Type B pancreatic cell (in vitro differentiated cells): ENCODE data around the gene ABCC11. TPM values are rescaled to one million over a fixed set of nuclear protein-coding genes. Genes with fewer than 3 reads are reported as not detected.
A peak's percentile ranks its signal among the peaks of the same experiment; 100 is the strongest.
"Not testable (repeated sequence)": the region's sequence is repeated elsewhere in the genome, so short reads cannot be mapped to it uniquely, and the experiment has no call there.

Source experiments
- DNase-seq: peaks from one replicate; pipeline ENCODE4 v3.0.0; 2021; ENCODE audit warnings: mixed read lengths; ENCODE audit not compliant: unreplicated experiment; ENCODE audit errors: extremely low spot score
- H3K27ac Mint-ChIP-seq: 2 replicates; pipeline ENCODE4 v1.8.0; 2021; ENCODE audit warnings: mild to moderate bottlenecking, mixed read lengths
- H3K27me3 Mint-ChIP-seq: 2 replicates; pipeline ENCODE4 v1.8.0; 2021; ENCODE audit warnings: mixed read lengths
- H3K36me3 Mint-ChIP-seq: 2 replicates; pipeline ENCODE4 v1.8.0; 2021; ENCODE audit warnings: mixed read lengths
- H3K4me1 Mint-ChIP-seq: one replicate; pipeline ENCODE4 v1.8.0; 2021; ENCODE audit warnings: mixed read lengths; ENCODE audit not compliant: unreplicated experiment
- H3K4me3 Mint-ChIP-seq: 2 replicates; pipeline ENCODE4 v1.8.0; 2021; ENCODE audit warnings: mild to moderate bottlenecking, mixed read lengths
- H3K9me3 Mint-ChIP-seq: 2 replicates; pipeline ENCODE4 v1.8.0; 2021; ENCODE audit warnings: mixed read lengths
- CTCF ChIP-seq: fragments of 200-600 bp; sonication (generic); conservative IDR thresholded peaks from 2 replicates; pipeline ENCODE4 v1.5.0; 2021; ENCODE audit warnings: antibody characterized with exemption, mild to moderate bottlenecking
- total RNA-seq: library from RNA; stranded (reverse); gene quantifications from 2 replicates; pipeline ENCODE4 v1.2.1, GENCODE V29; 2021; ENCODE audit warnings: low replicate concordance

ABCC11 gene
- total RNA-seq, 1 donor from 2014 or later, result 0.07 TPM

GRCh38 chr16:48250520-48251278, 3.4 kb upstream of the ABCC11 start:
- TF ChIP-seq CTCF, result no peak
- DNase-seq, result no peak
- Mint-ChIP-seq H3K4me3 (no peak overlapping the region), H3K27me3 (no peaks in the 10 kb centered on the region), H3K9me3 (no peaks in the 10 kb centered on the region), H3K4me1 (peaks cover 17% of the 10 kb centered on the region), H3K36me3 (peaks cover 14% of the 10 kb centered on the region), H3K27ac (no peak overlapping the region)

DNA sequence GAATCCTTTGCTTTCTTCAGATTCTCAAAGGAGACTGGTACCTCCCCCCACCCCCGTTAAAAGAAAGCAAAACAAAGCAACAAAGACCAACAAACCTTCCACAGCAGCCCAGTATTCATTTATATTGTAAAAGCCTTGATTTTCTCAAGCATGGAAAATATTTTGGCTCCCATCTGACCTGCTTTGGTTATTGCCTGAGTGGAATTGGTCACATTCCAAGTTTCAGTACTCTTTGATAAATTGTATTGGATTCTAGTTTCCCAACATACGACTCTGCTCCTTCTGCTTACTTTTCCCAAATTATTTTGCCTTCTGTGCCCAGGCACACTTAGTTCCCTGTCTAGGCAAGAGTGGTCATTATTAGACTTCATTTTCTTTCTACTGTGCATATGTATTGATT, 1.3 kb downstream of the ABCC11 start:
- DNase-seq, result no peak
- Mint-ChIP-seq H3K27me3 (no peaks in the 10 kb centered on the region), H3K9me3 (no peaks in the 10 kb centered on the region), H3K4me3 (peak overlapping the region; percentile 96), H3K4me1 (peaks cover 21% of the 10 kb centered on the region), H3K36me3 (no peaks in the 10 kb centered on the region), H3K27ac (no peak overlapping the region)
- no peak for TF ChIP-seq CTCF

- H3K9me3 Mint-ChIP-seq, result no peaks in the 10 kb centered on the region
These were observed 2.5 kb downstream of the ABCC11 start for GRCh38 chr16:48244863-48245195.

DNA sequence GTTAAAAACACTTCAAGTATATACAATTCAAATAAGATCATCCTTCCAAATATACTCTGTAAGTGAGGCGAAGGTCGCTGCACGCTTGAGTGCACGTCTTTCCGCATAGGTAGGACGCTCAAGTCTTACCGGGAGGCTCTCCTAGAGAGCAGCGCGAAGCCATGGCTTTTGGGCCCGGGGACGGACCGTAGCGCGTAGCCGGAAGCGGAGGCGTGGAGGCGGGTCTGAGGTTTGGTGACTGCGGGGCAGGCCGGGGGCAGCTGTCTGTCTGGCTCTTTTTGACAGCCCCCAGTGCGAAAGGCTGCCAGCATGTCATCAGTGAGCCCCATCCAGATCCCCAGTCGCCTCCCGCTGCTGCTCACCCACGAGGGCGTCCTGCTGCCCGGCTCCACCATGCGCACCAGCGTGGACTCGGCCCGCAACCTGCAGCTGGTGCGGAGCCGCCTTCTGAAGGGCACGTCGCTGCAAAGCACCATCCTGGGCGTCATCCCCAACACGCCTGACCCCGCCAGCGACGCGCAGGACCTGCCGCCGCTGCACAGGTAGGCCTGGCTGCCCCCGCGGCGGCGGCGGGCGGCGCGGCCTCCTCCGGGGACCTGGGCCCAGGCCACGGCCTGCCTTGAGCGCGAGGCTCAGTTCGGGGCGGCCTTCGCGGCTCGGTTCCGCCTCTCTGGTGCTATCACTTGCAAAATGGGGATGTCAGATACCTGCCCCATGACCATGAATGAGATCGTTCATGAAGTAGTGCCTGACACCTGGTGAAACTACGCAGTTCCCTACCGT, 3.1 kb downstream of the ABCC11 start, which contains the start of gene LONP2:
Gene LONP2 (plus strand): TSS at position 221 of the 783 bp plus-strand sequence. CDS start 89 bp downstream, at position 310.
- peak within 1 kb of the TSS; percentile 96 for H3K4me3 Mint-ChIP-seq
- H3K27me3 Mint-ChIP-seq, result no peaks in the 10 kb centered on the region
- peaks cover 21% of the 10 kb centered on the region for H3K4me1 Mint-ChIP-seq
- no peaks in the 10 kb centered on the region for H3K9me3 Mint-ChIP-seq
- peak; percentile 90 for DNase-seq
- no peaks in the 10 kb centered on the region for H3K36me3 Mint-ChIP-seq
- TF ChIP-seq CTCF, result no peak
- H3K27ac Mint-ChIP-seq, result peak within 1 kb of the TSS; percentile 90

More at GRCh38 chr16:48244863-48245195, 2.5 kb downstream of the ABCC11 start:
- peak overlapping the region; percentile 90 for H3K27ac Mint-ChIP-seq
- peak overlapping the region; percentile 96 for H3K4me3 Mint-ChIP-seq
- no peaks in the 10 kb centered on the region for H3K36me3 Mint-ChIP-seq
- DNase-seq, result no peak
- H3K27me3 Mint-ChIP-seq, result no peaks in the 10 kb centered on the region
- no peak for TF ChIP-seq CTCF
- peaks cover 21% of the 10 kb centered on the region for H3K4me1 Mint-ChIP-seq

DNA sequence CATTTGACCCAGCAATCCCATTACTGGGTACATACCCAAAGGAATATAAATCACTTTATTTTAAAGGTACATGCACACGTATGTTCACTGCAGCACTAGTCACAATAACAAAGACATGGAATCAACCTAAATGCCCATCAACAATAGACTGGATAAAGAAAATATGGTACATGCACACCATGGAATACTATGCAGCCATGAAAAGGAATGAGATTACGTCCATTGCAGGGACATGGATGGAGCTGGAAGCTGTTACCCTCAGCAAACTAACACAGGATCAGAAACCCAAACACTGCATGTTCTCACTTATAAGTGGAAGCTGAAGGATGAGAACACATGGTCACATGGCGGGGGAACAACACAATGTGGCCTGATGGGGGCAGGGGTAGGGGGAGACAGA, 7.2 kb downstream of the ABCC11 start:
- not testable (repeated sequence) for H3K9me3 Mint-ChIP-seq, H3K4me3 Mint-ChIP-seq, H3K27ac Mint-ChIP-seq, H3K36me3 Mint-ChIP-seq, H3K4me1 Mint-ChIP-seq, DNase-seq, H3K27me3 Mint-ChIP-seq

GRCh38 chr16:48236286-48236685, 11.1 kb downstream of the ABCC11 start:
- no peaks in the 10 kb centered on the region for H3K36me3 Mint-ChIP-seq
- no peak overlapping the region for H3K4me3 Mint-ChIP-seq

More at GRCh38 chr16:48236286-48236685, 11.1 kb downstream of the ABCC11 start:
- Mint-ChIP-seq H3K4me1 (no peaks in the 10 kb centered on the region), H3K27ac (no peak overlapping the region), H3K9me3 (no peaks in the 10 kb centered on the region), H3K27me3 (no peaks in the 10 kb centered on the region)
- no peak for TF ChIP-seq CTCF
- DNase-seq, result no peak
